HEK293 (cell line): Measurements from ENCODE around the gene PARG.

Source experiments
- CTCF ChIP-seq: fragments of 450-650 bp; formaldehyde crosslinking; IDR thresholded peaks from 2 replicates; pipeline ENCODE4 v1.5.1; 2016; ENCODE audit warnings: missing biosample characterization, missing genetic modification characterization
- ZNF10 ChIP-seq: fragments of 450-650 bp; formaldehyde crosslinking; IDR thresholded peaks from 2 replicates; pipeline ENCODE4 v1.5.1; 2017; ENCODE audit warnings: missing biosample characterization, missing genetic modification characterization
- ZNF423 ChIP-seq: fragments of 450-650 bp; formaldehyde crosslinking; IDR thresholded peaks from 2 replicates; pipeline ENCODE4 v1.5.1; 2016; ENCODE audit warnings: missing biosample characterization, missing genetic modification characterization
- ZNF777 ChIP-seq: fragments of 450-650 bp; formaldehyde crosslinking; IDR thresholded peaks from 2 replicates; pipeline ENCODE4 v1.5.1; 2017; ENCODE audit warnings: missing biosample characterization, missing genetic modification characterization, borderline replicate concordance

- no peak for TF ChIP-seq ZNF10 (tag by site-specific recombination)
- TF ChIP-seq ZNF777 = no peak
- TF ChIP-seq ZNF423 (tag by site-specific recombination) = no peak
- TF ChIP-seq CTCF (tag by site-specific recombination) = no peak
Measured at GRCh38 chr10:49830016-49830415, 111.8 kb downstream of the PARG start.
